GM12892 (cell line): ENCODE data around the gene RAB12.
"Not testable (repeated sequence)": the region's sequence is repeated elsewhere in the genome, so short reads cannot be mapped to it uniquely, and the experiment has no call there.

Experiments used
- DNase-seq: peaks from one replicate; pipeline ENCODE4 v3.0.0; 2011; ENCODE audit not compliant: insufficient read length
- FAIRE-seq: peaks from 2 replicates; lab custom pipeline; 2011; peaks lifted over from hg19 to GRCh38; lab: Jason Lieb, UNC
- POLR2A ChIP-seq: IDR thresholded peaks from 2 replicates; pipeline ENCODE4 v1.6.1; 2011; ENCODE audit warnings: low read depth, low read length, control low read depth
- POLR2AphosphoS5 ChIP-seq: IDR thresholded peaks from 2 replicates; pipeline ENCODE4 v1.6.1; 2011; ENCODE audit warnings: low read depth, low read length, control low read depth
- TAF1 ChIP-seq: IDR thresholded peaks from 2 replicates; pipeline ENCODE4 v1.6.1; 2011; ENCODE audit warnings: low read depth, mild to moderate bottlenecking, control low read depth, low read length, borderline replicate concordance

The RAB12 gene

DNA sequence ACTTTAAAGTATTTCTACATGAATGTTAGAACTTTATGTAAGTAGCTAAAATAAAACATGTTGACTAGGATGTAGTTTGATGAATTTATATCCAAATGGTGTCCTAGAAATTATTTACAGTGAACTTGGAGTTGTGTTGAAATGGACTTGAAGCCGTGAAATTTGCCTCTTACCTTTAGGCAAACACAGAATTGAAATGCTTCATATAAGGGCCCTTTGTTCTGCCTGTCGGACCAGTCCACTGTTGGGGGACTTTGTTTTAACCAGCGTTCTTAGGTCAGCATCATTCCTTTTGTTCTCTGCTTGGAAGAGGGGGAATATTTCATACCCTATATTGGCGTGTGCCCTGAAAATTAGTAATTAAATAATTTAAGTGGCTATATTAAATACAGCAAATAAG, 18.3 kb downstream of the RAB12 start:
- DNase-seq (no peak), FAIRE-seq (no peak)
- no peak for TF ChIP-seq TAF1
- no peak for TF ChIP-seq POLR2A
- no peak for TF ChIP-seq POLR2AphosphoS5

DNA sequence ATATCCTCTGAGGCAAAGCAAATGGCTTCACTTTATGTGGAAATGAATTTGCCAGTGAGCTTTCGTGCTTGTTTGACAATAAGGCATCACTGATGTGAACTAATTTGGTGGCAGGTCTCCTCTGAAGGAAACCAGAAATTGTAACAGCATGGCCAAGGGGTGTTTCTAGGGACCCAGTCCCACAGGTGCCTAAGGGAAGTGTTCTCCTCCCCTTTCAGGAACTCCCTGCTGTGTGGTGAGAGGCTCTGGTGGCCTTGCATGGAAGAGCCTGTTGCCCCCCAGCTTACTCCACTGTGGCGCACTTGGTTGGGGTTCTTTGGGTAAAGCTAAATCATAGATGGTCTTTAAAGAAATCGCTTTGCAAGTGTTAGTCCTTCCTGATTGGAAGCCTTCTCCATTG, 20.4 kb downstream of the RAB12 start:
- TF ChIP-seq POLR2A = no peak
- no peak for TF ChIP-seq TAF1
- no peak for TF ChIP-seq POLR2AphosphoS5
- DNase-seq (no peak), FAIRE-seq (no peak)

DNA sequence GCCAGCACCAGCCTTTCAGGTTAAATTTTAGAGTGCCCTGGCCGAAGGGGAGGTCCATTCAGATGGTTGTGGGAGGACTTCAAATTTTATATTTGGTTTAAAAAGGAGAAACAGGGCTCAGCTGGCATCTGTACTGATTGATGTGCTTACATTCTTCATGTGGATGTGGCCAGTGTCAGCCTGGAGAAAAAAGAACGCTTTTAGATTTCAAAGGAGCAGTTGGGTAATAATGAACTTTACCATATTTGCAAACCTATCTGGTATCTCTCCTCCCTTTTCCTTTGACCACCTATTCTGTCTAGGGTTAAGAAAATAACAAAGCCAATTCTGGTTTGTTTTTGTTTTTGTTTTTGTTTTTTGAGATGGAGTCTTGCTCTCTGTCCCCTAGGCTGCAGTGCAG, 21.3 kb downstream of the RAB12 start:
- DNase-seq (no peak), FAIRE-seq (no peak)
- TF ChIP-seq POLR2A = no peak
- TF ChIP-seq TAF1 = no peak
- no peak for TF ChIP-seq POLR2AphosphoS5

DNA sequence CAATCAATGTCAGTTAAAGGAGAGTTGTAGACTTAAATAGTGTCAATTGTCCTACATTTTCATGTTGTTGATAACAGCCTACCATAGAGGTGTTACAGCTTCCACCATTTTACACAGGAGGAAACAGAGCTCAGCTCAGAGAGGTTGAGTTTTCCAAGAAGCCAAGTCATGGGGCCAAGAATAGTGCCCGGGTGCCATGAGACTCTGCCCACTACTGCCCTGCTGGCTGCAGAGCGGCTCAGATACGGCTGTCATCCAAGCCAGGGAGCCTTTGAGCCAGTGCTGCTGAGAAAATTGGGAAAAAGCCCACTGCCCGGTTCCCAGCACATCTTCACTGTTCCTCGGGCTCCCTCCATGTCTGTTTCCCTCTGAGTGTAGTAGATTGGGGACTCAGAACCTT, 22.0 kb downstream of the RAB12 start:
- no peak for FAIRE-seq
- DNase-seq = no peak
- TF ChIP-seq POLR2AphosphoS5 (no peak), POLR2A (no peak), TAF1 (no peak)

DNA sequence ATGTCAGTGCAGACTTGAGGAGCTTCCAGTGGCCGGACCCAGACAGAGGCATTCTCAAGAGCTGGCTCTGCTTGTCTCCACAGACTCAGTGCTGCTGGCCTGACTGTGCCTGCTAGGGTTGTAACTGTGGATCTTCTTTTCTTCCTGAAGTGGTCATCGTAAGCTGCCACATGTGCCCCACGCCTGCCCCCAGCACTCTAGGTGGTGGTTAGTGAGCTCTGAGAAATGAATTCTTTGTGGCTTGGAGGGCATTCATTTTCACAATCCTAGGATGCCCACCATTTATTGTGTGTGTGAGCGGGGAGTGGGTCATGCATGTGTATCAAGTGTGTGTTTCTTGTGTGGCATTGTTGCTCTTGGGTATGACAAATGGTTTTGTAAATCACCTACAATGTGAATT, 23.1 kb downstream of the RAB12 start:
- FAIRE-seq (no peak), DNase-seq (no peak)
- TF ChIP-seq POLR2A (no peak), POLR2AphosphoS5 (no peak), TAF1 (no peak)

DNA sequence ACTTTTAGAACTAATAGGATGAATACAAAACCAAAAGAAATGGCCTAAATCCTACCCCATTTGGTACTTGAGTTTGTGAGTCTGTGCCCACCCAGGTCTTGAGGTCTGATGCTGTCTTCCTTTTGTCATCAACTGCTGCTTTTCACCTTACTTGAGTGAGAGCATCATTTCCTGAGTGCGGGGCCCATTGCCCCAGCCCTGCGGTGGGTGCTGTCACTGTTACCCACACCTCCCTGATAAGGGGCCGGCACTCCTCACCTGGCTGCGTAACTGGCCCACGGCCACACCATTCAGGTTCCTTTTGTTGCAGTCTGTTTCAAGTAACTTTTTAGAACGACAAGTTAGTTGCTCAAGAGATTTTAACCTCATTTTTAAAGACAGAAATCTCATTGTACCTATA, 25.3 kb downstream of the RAB12 start:
- DNase-seq (no peak), FAIRE-seq (no peak)
- TF ChIP-seq TAF1 (no peak), POLR2AphosphoS5 (no peak), POLR2A (no peak)

DNA sequence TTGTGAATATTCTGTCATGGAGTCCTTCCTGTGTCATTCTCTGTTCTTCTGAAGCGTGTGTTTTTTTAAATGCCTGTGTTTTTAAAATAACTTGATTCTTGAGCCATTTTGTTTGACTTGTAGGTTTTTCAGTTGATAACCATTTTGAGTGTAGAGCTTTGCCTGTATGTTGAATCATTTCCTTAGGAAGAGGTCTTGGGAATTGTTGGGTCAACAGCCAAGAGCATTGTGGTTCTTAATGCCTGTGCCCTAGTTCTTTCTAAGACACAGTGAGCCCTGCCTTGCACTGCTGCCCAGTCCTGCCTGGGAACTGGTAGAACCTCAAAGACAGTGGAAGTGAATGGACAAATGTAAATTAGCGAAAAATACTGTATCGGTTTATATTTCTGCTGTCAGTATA, 25.9 kb downstream of the RAB12 start:
- DNase-seq (no peak), FAIRE-seq (no peak)
- no peak for TF ChIP-seq TAF1
- no peak for TF ChIP-seq POLR2A
- TF ChIP-seq POLR2AphosphoS5 = no peak

DNA sequence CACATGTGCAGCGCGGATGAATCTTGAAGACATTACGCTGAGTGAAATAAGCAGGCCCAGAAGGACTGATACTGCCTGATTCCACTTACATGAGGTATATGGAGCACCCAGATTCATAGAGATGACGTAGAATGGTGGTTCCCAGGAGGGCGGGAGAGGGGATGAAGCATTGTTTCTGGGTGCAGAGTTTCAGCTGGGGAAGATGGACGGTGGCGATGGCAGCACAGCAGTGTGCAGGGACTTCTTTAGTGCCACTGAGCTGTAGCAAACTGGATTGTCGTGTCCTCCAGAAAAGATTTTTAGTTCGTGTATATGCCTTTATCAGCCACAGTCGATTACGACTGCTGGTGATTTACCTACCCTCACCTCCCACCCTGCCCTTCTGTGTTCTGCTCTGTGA, 30.5 kb downstream of the RAB12 start:
- no peak for DNase-seq
- FAIRE-seq = no peak
- TF ChIP-seq POLR2A = no peak
- TF ChIP-seq POLR2AphosphoS5 = no peak
- no peak for TF ChIP-seq TAF1

DNA sequence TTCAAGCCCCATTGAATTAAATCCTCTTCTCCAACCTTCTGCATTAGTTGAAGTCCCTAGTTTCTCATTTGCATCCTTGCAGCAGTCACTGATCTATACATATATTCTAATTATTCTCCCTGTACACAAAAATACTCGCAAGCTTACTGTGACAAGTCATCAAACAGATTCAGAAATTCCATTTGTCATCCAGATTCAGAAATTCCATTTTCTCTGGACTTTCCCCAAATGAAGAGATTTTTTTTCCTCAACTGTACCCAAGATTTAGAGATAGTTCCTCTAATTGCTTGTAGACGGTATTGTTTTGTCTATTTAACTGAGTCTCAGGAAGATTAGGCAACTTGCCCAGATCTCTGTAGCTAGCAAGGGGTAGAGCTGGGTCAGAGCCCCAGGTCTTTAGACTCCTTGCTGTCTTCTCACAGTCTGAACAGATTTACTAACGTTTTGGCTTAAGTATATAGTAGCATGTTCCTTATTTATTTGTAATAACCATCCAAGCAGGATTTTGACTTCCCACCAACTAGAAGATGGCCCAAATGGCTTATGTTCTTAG, 34.2 kb downstream of the RAB12 start:
- TF ChIP-seq POLR2A = no peak
- no peak for TF ChIP-seq POLR2AphosphoS5
- no peak for TF ChIP-seq TAF1
- no peak for FAIRE-seq

DNA sequence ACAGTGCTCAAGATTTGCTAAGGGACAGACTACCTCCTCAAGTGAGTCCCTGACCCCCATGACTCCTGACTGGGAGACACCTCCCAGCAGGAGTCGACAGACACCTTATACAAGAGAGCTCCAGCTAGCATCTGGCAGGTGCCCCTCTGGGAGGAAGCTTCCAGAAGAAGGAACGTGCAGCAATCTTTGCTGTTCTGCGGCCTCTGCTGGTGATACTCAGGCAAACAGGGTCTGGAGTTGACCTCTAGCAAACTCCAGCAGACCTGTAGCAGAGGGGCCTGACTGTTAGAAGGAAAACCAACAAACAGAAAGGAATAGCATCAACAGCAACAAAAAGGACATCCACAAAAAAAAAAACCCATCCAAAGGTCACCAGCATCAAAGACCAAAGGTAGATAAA, 38.1 kb downstream of the RAB12 start:
- not testable (repeated sequence) for DNase-seq, FAIRE-seq

More for the DNA sequence above, 34.2 kb downstream of the RAB12 start:
- DNase-seq = no peak

DNA sequence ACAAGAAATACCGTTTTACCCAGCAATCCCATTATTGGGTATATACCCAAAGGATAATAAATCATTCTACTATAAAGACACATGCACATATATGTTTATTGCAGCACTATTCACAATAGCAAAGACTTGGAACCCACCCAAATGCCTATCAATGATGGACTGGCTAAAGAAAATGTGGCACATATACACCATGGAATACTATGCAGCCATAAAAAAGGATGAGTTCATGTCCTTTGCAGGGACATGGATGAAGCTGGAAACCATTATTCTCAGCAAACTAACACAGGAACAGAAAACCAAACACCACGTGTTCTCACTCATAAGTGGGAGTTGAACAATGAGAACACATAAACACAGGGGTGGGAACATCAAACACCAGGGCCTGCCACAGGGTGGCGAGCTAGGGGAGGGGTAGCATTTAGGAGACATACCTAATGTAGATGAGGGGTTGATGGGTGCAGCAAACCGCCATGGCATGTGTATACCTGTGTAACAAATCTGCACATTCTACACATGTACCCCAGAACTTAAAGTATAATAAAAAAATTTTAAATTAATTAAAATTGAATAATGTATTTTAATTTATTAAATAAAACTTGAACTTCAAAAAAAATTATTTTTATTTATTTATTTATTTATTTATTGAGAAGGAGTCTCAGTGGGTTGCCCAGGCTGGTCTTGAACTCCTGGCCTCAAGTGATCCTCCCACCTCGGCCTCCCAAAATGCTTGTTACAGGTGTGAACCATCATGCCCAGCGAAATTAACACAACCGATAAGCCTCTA, 42.4 kb downstream of the RAB12 start:
- FAIRE-seq, DNase-seq: not testable (repeated sequence)
